HG02678 (cell line): ENCODE data around the gene PKNOX2.
"Not testable (repeated sequence)": the region's sequence is repeated elsewhere in the genome, so short reads cannot be mapped to it uniquely, and the experiment has no call there.

ENCODE experiments used
- ATAC-seq: cut with Tn5 transposase; IDR thresholded peaks from one replicate; pipeline ENCODE4 v1.9.1; 2021; ENCODE audit warnings: mild to moderate bottlenecking, moderate library complexity; ENCODE audit not compliant: unreplicated experiment

The PKNOX2 gene

GRCh38 chr11:125201525-125202141, 37.1 kb downstream of the PKNOX2 start:
- no peak for ATAC-seq

GRCh38 chr11:125202362-125202880, 37.9 kb downstream of the PKNOX2 start:
- ATAC-seq: no peak

- ATAC-seq: no peak
Measured at GRCh38 chr11:125202977-125203376, 38.4 kb downstream of the PKNOX2 start.

- ATAC-seq: no peak
Measured at GRCh38 chr11:125207866-125208425, 43.4 kb downstream of the PKNOX2 start.

- ATAC-seq: no peak
Measured at GRCh38 chr11:125210066-125210465, 45.5 kb downstream of the PKNOX2 start.

GRCh38 chr11:125211191-125211947, 46.8 kb downstream of the PKNOX2 start:
- ATAC-seq: no peak

- ATAC-seq: no peak
Measured at GRCh38 chr11:125211948-125212340, 47.4 kb downstream of the PKNOX2 start.

GRCh38 chr11:125214601-125215565, 50.3 kb downstream of the PKNOX2 start:
- no peak for ATAC-seq

- ATAC-seq: no peak
Measured at GRCh38 chr11:125215976-125216375, 51.4 kb downstream of the PKNOX2 start.

GRCh38 chr11:125218336-125218735, 53.8 kb downstream of the PKNOX2 start:
- no peak for ATAC-seq

- ATAC-seq: no peak
Measured at GRCh38 chr11:125221461-125221860, 56.9 kb downstream of the PKNOX2 start.

GRCh38 chr11:125222494-125222893, 57.9 kb downstream of the PKNOX2 start:
- ATAC-seq: no peak

GRCh38 chr11:125223161-125223560, 58.6 kb downstream of the PKNOX2 start:
- ATAC-seq: not testable (repeated sequence)

GRCh38 chr11:125223901-125224361, 59.4 kb downstream of the PKNOX2 start:
- no peak for ATAC-seq

- ATAC-seq: no peak
Measured at GRCh38 chr11:125224391-125225021, 60.0 kb downstream of the PKNOX2 start.

- ATAC-seq: no peak
Measured at GRCh38 chr11:125225401-125225800, 60.9 kb downstream of the PKNOX2 start.

- no peak for ATAC-seq
Measured at GRCh38 chr11:125226031-125226430, 61.5 kb downstream of the PKNOX2 start.

- ATAC-seq: no peak
Measured at GRCh38 chr11:125226706-125227105, 62.2 kb downstream of the PKNOX2 start.

GRCh38 chr11:125227151-125227550, 62.6 kb downstream of the PKNOX2 start:
- no peak for ATAC-seq

- no peak for ATAC-seq
Measured at GRCh38 chr11:125228445-125228844, 63.9 kb downstream of the PKNOX2 start.
